Activated naive CD8-positive, alpha-beta T cell (primary cell): Measurements from ENCODE around the gene IL17B.
"Not testable (repeated sequence)": the region's sequence is repeated elsewhere in the genome, so short reads cannot be mapped to it uniquely, and the experiment has no call there.

Source experiments
- H3K27ac Mint-ChIP-seq: one replicate; pipeline ENCODE4 v1.8.0; 2021; ENCODE audit warnings: mixed read lengths
- H3K27me3 Mint-ChIP-seq: one replicate; pipeline ENCODE4 v1.8.0; 2021; ENCODE audit warnings: mixed read lengths
- H3K36me3 Mint-ChIP-seq: one replicate; pipeline ENCODE4 v1.8.0; 2021; ENCODE audit warnings: mixed read lengths
- H3K4me1 Mint-ChIP-seq: one replicate; pipeline ENCODE4 v1.8.0; 2021; ENCODE audit warnings: low read depth, mixed read lengths
- H3K4me3 Mint-ChIP-seq: one replicate; pipeline ENCODE4 v1.8.0; 2021; ENCODE audit warnings: mild to moderate bottlenecking, mixed read lengths
- H3K9me3 Mint-ChIP-seq: one replicate; pipeline ENCODE4 v1.8.0; 2021; ENCODE audit warnings: low read depth, mixed read lengths

Gene IL17B

DNA sequence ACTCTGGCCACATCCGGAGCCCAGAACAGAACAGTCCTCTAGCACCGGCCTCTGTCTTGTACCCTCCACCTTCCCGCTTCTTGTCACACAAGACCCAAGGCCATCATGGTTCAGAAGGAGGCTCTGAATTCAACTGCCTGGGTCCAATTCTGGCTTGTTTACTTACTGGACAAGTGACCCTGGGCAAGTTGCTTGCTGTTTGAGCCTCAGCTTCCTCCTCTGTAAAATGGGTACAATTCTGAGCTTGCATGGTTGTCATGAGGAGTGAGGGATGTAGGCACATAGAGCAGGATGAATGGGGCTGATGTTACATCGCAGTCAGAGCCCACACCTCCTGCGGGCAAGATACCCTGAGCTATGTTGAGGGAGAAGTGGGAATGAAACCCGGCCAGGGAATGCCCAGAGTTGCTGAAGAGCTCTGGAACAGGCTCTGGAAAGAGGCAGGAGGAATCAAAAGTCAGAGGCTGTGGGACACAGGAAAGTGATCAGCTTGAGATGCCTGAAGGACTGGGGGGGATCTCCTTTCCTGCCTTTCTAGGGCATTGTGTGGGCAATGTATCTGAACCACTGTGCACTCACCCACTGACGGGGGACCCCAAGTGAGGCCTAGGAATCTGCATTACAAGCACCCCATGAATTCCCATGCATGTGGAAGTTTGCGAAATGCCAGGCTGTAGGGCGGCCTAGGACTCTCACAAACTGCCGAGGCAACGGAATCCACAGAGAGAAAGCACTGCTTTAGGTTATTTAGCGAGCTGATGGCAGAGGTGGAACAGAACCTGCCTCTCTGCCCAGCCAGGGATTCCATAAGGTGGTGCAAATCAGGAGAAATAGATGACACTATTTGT is 29.4 kb upstream of the IL17B start:
- Mint-ChIP-seq H3K27ac (no peak overlapping the region), H3K4me1 (no peaks in the 10 kb centered on the region), H3K36me3 (no peaks in the 10 kb centered on the region), H3K27me3 (no peaks in the 10 kb centered on the region), H3K9me3 (no peaks in the 10 kb centered on the region), H3K4me3 (no peak overlapping the region)

DNA sequence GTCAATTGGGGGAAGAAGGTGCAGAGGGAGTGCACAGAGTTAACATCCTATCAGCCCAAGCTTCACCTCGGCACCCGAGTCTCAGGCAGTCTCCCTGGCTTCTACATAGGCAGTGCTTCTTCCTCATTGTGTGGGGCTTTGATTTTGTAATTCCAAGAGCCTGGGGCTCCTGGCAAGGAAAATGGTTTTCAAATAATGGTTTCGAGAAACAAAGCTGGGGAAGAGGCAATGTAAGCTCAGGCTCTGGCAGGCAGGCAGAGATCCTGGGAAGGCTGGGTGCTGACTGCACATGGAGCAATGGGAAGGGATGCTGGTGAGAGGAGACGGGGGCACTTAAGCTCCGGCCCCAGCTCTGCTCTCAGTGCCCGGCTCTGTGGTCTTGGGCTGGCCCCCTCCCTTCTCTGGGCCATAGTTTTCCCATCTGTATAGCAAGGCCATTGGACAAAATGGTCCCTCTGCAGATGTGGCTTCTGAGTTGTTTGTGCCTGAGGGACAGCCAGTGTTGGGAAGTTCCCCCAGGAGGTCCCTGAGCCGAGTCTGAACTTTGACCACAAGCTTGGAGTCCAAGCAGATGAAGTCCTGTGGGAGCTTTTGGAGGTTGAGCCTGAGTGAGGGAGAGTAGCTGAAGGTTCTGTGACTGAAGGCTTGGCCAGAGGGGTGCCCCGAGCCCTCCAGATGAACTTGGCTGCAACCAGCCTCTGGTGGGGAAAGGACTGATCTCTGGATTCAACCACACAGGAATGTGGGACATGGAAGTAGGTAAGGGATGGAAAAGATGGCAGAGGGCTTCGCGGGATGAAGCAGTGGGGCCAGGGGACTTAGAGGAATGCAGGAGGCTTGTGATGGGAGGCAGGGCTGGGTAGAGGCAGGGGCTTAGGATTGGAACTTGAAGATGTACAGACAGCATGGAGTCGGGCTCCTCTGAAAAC is 28.5 kb upstream of the IL17B start:
- Mint-ChIP-seq H3K4me1 (no peaks in the 10 kb centered on the region), H3K9me3 (no peaks in the 10 kb centered on the region), H3K4me3 (no peak overlapping the region), H3K36me3 (no peaks in the 10 kb centered on the region), H3K27ac (no peak overlapping the region), H3K27me3 (no peaks in the 10 kb centered on the region)

DNA sequence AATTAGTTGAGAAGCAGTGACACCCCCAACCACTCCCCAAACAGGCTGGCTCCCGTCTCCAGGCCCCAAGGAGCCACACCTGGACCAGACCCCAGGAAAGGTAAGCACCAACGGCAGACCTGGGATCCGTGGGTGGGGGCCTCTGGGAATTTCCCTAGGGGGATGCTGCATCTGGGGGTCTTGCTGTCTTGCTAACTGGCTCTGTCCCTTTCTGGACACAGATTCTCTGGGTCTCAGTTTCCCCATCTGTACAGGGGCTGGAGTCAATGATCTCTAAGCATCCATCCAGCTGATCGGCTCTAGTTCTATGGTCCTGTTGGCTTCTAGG is 27.9 kb upstream of the IL17B start:
- no peak overlapping the region for H3K27ac Mint-ChIP-seq
- H3K36me3 Mint-ChIP-seq: no peaks in the 10 kb centered on the region
- H3K9me3 Mint-ChIP-seq: no peaks in the 10 kb centered on the region
- no peaks in the 10 kb centered on the region for H3K27me3 Mint-ChIP-seq
- H3K4me3 Mint-ChIP-seq: no peak overlapping the region
- no peaks in the 10 kb centered on the region for H3K4me1 Mint-ChIP-seq

DNA sequence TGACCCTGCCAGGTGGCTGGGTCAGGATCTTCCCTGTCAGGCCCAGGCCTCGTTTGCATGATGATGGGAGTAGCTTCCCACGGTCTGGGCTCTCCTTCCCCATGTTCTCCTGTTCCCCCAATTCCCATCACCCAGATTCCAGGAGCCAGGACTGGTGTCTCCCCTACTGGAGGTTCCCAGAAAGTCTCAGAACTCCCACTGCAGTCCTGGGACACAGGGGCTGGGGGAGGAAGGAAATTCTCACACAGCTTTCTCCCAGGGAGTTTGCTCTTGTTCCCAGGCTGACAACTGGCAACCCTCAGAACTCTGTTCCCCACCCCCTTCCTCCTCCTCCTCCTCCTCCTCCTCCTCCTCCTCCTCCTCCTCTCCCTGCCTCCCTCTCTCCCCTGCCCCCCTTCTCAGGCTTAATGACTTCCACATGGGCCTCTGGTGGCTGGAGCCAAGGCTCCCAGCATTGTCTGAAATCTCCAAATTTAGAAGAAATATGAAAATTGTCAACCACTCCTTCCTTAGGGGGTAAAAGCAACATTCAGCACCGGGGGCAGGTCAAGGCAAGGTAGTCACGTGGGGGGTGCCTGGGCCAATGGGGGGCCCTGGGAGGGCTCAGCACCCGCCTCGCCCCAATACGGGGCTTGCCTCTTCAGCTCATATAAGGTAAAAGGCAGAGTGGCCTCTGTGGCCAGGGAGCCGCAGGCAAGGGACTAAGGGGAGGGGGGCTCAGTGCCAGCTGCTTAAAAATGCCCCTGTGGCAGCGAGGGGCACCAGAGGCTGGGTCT is 27.3 kb upstream of the IL17B start:
- Mint-ChIP-seq H3K9me3 (no peaks in the 10 kb centered on the region), H3K27ac (no peak overlapping the region), H3K36me3 (no peaks in the 10 kb centered on the region), H3K4me3 (no peak overlapping the region), H3K4me1 (no peaks in the 10 kb centered on the region), H3K27me3 (no peaks in the 10 kb centered on the region)

- no peaks in the 10 kb centered on the region for H3K4me1 Mint-ChIP-seq
- no peaks in the 10 kb centered on the region for H3K9me3 Mint-ChIP-seq
- H3K27me3 Mint-ChIP-seq: peaks cover 2% of the 10 kb centered on the region
- no peak overlapping the region for H3K4me3 Mint-ChIP-seq
- H3K36me3 Mint-ChIP-seq: no peaks in the 10 kb centered on the region
- H3K27ac Mint-ChIP-seq: no peak overlapping the region
Measured at GRCh38 chr5:149405550-149406202, 26.6 kb upstream of the IL17B start.

DNA sequence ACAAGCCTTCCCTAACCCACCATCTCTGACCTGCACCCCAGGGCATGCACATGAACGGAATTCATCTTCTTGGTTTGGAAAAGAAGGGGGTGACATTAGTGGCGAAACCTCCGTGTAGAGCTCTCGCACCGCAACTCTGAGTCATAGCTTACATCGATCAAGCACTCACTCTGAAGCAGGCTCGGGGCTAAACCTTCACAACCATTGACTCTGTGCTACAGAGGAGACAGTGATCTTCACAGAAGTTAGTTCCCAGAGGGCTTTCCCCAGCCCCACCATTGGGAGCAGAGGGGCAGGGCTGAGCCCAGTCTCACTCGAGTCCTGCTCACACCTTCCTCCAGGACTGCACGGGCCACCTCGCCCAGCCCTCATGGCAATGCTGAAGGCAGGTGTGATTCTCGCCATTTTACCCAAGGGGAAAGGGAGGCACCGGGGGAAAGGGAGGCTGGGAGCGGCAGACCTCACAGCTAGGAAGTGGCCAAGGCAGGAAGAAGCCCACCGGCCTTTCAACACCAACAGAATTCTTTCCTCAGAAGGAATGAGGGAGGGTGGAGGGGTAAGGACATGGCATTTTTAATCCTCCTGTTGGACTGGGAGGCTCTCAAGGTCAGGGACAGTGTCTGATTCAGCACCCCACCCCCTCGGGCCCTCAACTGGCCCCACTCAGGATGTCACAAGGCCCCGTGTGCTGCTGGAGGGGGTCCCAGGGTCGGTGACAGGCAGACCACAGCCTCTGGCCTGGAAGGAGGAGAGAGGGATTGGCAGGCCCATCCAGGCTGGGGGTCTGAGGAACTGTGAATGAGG is 25.9 kb upstream of the IL17B start:
- Mint-ChIP-seq H3K4me1 (no peaks in the 10 kb centered on the region), H3K9me3 (no peaks in the 10 kb centered on the region), H3K36me3 (no peaks in the 10 kb centered on the region), H3K4me3 (no peak overlapping the region), H3K27me3 (peaks cover 2% of the 10 kb centered on the region), H3K27ac (no peak overlapping the region)

- Mint-ChIP-seq H3K4me1 (no peaks in the 10 kb centered on the region), H3K9me3 (no peaks in the 10 kb centered on the region), H3K27ac (no peak overlapping the region), H3K4me3 (no peak overlapping the region), H3K27me3 (peaks cover 2% of the 10 kb centered on the region), H3K36me3 (no peaks in the 10 kb centered on the region)
Measured at GRCh38 chr5:149403923-149404745, 25.0 kb upstream of the IL17B start.

DNA sequence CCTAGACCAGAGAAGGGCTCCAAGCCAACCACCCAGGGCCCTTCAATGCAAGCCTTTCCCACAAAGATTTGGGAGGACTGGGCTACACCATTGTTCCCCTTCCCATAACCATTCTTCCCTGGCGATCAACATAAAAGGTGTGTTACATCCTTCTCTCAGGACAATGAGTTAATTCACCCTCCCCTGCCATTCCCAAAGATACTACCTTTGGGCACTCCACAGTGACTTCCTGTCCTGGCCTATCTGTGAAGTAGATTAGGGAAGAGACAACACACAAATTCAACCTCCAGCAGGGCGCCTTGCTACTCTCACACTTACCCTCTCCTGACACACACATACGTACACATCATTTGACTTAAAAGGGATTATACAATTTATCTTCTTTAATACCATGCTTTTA is 23.2 kb upstream of the IL17B start:
- Mint-ChIP-seq H3K27ac (no peak overlapping the region), H3K36me3 (no peaks in the 10 kb centered on the region), H3K9me3 (no peaks in the 10 kb centered on the region), H3K27me3 (peaks cover 2% of the 10 kb centered on the region), H3K4me3 (no peak overlapping the region), H3K4me1 (no peaks in the 10 kb centered on the region)

GRCh38 chr5:149401051-149401450 is 22.0 kb upstream of the IL17B start:
- Mint-ChIP-seq H3K27me3 (peaks cover 2% of the 10 kb centered on the region), H3K36me3 (no peaks in the 10 kb centered on the region), H3K4me3 (no peak overlapping the region), H3K4me1 (no peaks in the 10 kb centered on the region), H3K9me3 (no peaks in the 10 kb centered on the region), H3K27ac (no peak overlapping the region)

- Mint-ChIP-seq H3K4me3 (no peak overlapping the region), H3K36me3 (no peaks in the 10 kb centered on the region), H3K27ac (no peak overlapping the region), H3K27me3 (peaks cover 2% of the 10 kb centered on the region), H3K9me3 (no peaks in the 10 kb centered on the region), H3K4me1 (no peaks in the 10 kb centered on the region)
Measured at GRCh38 chr5:149400304-149400703, 21.2 kb upstream of the IL17B start.

DNA sequence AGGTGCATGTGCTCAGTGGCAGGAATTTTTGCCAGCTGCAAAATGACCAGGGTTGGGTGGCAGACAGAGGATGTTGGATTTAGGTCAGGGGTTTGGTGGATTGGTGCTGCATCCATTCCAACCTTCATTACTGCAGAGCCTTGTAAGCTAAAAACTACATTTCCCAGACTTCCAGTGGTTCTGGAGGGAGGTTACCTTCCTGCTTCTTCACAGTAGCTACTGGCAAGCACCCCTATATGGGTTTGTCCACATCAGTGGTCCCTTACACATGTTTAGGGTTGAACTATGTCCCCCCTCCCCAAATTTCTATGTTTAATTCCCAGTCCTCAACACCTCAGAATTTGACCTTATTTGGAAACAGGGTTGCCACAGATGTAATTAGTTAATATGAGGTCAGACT is 20.7 kb upstream of the IL17B start:
- peaks cover 2% of the 10 kb centered on the region for H3K27me3 Mint-ChIP-seq

GRCh38 chr5:149398747-149399266 is 19.7 kb upstream of the IL17B start:
- not testable (repeated sequence) for H3K4me3 Mint-ChIP-seq, H3K9me3 Mint-ChIP-seq, H3K27me3 Mint-ChIP-seq, H3K4me1 Mint-ChIP-seq, H3K27ac Mint-ChIP-seq, H3K36me3 Mint-ChIP-seq

More for the DNA sequence above, 20.7 kb upstream of the IL17B start:
- H3K4me1 Mint-ChIP-seq: no peaks in the 10 kb centered on the region
- no peaks in the 10 kb centered on the region for H3K36me3 Mint-ChIP-seq
- no peaks in the 10 kb centered on the region for H3K9me3 Mint-ChIP-seq
- H3K4me3 Mint-ChIP-seq: no peak overlapping the region
- H3K27ac Mint-ChIP-seq: no peak overlapping the region

DNA sequence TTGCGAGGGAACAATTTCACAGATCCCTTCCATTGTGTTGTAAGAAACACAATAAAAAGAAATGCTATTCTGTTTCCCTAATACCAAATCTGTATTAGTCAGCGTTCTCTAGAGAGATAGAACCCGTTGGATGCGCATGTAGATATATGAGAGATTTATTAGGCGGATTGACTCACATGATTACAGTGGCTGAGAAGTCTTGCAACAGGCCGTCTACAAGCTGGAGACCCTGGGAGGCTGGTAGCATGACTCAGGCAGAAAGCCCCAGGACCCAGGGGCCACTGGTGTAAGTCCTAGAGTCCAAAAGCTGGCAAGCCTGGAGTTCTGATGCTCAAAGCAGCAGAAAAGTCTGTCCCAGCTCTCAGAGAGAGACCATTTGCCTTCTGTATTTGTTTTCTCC is 18.4 kb upstream of the IL17B start:
- H3K27ac Mint-ChIP-seq: no peak overlapping the region

More for the DNA sequence above, 18.4 kb upstream of the IL17B start:
- Mint-ChIP-seq H3K4me3 (no peak overlapping the region), H3K9me3 (no peaks in the 10 kb centered on the region), H3K36me3 (no peaks in the 10 kb centered on the region), H3K4me1 (no peaks in the 10 kb centered on the region), H3K27me3 (peaks cover 2% of the 10 kb centered on the region)
